HK-2 (cell line): ENCODE results near the gene HIGD2A.
"Not testable (repeated sequence)": the region's sequence is repeated elsewhere in the genome, so short reads cannot be mapped to it uniquely, and the experiment has no call there.

Source experiments
- DNase-seq: peaks from one replicate; pipeline ENCODE4 v3.0.0-alpha.2; 2018; ENCODE audit not compliant: unreplicated experiment

HIGD2A gene

DNA sequence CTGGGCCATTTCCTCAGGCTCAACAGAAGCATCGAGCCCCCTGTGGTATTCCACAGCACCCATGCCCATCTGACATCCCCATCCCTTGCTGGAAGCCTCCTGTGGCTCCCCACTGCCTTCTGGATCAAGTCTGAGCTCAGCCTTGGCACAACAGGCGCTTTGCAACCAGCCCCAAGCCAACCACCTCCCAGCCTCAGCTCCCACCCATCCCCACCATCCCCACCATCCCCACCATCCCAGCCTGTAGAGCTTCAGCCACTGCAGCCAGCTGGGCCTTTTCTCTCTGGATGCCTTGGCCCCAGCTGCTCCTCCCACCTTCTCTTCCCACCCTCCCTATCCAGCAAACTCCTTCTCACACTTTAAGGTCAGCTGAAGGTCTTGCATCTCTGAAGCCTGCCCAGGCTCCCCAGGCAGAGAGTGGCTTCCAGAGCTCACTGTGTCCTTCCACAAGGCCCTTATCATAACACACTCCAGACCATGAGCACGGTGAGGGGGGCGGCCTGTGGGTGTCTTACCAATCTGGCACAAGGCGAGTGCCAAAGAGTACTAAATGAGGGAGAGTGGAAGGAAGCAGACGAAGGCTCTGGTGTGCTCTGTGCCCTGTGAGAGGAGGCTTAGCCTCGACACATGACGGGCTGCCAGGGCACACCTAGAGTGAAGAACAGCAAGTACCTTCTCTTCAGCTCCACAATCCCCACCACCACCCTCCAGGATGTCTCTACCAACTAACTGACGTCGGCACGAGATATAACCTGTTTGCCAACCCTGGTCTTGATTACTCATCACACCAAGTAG lies 6.5 kb downstream of the HIGD2A start:
- DNase-seq, result no peak

DNA sequence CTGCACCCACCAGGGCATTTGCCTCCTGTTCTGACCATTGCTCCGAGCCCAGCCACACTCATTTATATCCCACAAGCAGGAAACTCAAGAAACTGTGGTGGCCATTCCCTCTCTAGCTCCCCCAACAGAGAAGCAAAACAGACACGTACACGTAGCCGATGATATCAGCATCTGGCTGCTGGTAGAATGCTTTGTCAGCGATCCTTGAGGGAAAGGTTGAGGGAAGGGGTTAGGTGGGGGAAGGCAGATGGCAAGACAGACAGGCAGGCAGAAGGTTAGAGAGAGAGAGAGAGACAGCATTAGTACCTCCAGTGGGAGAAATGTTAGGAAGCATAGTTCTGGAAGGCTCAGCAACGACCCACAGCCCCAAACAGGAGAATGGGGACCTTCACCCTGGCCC lies 7.8 kb downstream of the HIGD2A start:
- no peak for DNase-seq

DNA sequence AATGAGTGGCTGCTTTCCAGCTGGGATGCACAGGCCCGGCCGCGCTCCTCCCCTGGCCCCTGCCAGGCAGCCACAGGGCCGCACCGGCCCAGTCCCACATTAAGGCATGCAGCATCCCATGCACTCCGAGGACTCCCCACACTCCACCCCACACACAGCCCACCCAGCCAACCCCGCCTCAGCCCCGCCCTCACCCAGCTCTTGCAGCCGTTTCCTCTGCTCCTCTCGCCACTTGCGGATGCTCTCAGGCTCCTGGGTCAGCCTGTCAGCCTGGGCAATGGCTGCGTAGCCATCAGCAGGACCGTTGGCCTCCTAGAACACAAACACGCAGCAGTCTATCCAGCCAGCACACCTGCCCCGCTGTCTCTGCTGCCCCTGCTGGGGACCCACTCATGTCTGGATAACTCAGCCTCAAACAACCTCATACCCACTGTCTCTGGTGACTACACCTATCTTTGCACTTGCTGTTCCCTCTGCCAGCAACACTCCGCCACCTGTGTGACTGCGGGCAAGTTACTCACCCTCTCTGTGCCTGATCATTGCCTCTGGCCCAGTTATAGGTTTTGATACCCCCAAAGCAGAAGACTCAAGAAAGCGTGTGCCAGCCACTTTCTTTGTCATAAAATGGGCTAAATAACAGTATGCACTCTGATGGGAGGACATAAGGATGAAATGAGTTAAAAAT lies 9.3 kb downstream of the HIGD2A start:
- no peak for DNase-seq

DNA sequence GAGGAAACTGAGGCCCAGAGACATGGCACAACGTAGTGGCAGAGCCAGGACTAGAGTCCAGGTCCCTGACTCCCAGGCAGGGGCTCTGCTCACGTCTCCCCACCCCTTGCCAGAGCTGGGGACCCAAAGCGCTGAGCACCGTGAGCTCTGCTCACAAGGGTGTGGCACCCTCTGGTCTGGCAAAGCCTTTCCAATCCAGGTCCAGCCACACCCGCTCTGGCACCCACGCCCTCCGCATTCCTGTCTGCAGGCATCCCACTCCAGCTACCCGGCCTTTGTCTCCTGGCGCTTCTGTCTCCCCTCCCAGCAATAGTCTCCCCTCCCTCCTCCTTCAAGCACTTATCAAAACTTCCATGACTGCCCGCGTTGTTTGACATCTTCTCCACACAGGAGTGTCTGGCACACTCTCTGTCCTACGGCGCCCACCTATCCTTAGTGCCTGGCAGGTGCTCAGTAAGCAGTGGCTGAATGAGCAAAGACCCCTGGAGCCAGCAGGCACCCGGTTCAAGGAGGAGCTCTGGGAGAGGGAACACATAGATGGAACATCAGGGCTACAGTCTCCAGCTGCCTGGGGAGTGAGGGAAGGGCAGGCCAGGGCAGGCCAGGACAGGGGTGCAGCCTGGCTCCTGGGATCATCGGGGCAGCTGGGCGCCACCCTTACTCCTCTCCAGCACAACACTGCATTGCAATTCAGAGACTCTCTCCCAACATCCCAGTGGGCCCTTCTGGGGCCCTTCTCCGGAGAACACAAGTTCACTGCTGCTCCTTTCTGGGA lies 12.0 kb downstream of the HIGD2A start:
- no peak for DNase-seq

DNA sequence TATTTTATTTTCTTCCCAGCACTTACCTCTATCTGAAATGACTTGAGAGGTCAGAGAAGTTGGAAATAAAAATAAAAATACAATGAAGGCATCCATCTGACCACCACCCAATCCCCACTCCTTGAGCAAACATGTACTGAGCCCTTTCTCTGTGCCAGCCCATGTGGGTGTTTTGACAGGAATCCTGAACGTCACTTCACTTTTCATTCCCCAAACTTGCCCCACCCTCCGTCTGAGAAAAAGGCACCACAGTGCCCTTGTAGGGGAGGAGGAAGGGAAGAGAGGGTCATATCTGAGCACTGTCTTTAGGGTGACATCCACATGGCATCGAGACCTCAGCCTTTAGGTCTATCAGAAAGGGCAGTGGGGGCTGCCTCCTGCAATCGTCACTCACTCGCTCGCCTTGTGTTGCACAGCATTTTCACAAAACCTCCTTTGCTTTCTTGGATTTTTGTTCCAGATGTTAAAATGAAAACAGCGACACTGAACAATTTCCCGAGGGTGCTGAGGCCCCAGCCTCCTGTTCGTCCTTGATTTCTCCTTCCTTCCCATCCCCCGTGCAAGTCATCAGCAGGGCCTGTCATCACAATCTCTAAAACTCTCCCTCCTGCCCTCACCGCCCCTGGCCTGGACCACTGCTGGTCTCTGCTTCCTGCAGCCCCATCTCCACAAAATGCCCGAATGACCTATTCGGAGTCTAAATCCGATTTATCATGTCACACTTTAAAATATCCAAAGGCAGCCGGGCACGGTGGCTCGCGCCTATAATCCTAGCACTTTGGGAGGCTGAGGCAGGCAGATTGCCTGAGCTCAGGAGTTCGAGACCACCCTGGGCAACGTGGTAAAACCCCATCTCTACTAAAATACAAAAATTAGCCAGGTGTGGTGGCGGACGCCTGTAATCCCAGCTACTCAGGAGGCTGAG lies 13.0 kb downstream of the HIGD2A start:
- no peak for DNase-seq

DNA sequence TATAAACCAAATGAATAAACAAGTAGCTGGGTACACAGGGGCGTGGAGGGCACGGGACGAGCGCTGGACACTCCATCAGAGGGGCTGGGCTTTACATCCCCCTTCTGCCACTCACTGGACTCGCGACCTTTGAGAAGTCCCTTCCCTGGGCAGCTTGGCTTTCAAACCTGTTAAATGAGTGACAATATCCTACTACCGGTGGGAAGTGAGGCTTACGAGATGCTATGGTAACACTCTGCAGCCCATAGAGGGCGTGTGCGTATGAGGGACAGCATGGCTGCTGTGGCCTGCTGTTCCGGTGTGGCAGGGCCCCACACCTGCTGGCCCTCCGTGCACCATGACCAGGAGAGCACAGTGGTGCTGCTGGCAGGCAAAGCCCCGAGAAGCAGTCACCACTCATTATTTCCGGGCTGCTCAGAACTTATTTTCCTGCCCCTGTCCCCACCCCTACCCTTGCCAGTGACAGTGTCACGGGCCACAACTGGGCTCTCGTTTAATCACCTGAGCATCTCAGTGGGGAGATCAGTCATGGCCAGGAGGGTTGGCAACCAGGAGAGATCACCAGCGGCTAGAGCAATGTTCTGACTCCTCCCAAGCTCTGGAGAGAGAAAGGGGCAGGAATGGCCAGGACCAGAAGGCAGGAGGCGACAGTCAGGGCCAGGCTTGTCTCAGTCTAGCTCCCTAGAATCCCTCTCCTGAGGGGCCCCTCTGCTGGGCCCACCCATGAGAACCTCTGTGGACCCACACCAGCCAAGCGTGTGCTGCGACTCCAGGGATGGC lies 17.3 kb downstream of the HIGD2A start:
- DNase-seq, result no peak

DNA sequence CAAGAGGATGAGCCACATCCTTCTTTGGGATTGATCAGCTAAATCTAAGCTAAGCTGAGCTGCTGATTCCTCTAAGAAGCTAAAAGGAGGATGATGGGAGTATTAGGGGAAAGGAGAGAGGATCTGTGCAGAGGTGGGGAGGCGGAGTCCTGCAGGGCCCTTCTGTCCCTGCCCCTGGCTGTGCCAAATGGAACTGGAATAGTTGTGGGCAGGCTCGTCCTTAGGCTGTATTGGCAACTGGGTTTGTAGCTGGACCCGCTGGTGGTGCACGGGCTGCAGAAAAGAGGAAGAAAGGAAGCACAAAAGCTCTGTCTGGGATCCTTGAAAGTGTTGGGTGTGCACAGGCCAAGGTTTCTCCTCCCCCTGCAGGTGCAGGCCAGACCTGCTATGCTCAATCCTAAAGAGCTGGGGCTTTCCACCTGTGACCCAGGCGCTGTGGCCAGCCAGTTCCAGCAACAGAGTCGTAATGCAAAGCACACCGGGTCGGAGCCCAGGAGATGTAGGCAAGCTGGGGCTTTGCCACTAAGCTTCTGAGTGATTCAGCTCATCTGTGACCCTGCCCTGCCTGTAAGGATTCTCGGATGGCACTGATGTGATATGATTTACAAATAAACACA lies 18.0 kb downstream of the HIGD2A start:
- no peak for DNase-seq

DNA sequence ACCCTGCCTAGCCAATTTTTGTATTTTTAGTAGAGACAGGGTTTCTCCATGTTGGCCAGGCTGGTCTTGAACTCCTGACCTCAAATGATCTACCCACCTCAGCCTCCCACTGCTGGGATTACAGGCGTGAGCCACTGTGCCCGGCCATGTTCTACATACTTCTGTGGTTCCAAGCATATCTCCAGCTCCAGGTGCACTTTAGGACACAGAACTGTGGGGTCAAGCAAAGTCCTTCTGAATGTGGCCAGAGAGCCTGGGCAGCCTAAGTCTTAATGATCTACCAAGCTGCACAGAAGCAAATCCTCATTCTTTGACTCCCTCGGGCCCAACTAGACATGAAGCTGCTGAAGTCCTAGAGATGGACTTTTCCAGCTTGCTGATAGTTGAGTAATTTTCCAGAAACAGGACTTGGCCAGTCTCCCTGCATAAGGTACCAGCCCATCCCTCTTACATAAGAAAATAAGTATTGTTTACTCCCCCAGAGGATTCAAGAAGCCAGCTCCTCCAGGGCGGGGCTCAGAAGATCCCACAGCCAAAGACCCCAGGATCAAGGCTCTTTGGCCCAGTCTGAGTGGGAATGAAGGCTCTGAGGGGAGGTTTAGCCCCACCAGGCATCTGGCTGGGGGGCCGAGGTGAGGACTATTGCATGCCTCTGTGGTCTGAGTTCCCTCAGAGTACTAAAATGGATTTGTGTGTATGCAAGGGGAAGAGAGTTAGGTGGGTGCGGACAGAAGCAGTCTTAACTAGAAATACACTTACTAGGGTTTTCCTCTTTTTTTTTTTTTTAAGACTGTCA lies 19.1 kb downstream of the HIGD2A start:
- no peak for DNase-seq

DNA sequence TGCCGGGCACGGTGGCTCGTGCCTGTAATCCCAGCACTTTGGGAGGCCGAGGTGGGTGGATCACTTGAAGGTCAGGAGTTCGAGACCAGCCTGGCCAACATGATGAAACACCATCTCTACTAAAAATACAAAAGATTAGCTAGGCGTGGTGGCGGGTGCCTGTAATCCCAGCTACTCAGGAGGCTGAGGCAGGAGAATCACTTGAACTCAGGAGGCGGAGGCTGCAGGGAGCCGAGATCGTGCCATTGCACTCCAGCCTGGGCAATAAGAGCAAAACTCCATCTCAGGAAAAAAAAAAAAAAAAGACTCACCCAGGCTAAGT lies 19.7 kb downstream of the HIGD2A start:
- DNase-seq, result not testable (repeated sequence)

DNA sequence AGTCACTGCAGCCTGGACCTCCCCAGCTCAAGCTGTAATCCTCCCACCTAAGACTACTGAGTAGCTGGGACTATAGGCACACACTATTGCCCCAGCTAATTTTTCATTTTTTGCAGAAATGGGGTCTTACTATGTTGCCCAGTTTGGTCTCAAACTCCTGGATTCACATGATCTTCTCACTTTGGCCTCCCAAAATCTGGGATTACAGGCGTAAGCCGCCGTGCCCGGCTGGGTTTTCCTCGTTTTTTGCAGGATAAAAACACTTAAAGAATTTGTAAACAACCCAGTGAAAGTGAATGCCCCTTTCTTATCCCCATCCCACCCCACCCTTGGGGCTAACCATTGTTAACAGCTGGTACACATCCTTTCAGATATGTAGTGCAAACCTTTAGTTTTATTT lies 20.0 kb downstream of the HIGD2A start:
- DNase-seq, result no peak

DNA sequence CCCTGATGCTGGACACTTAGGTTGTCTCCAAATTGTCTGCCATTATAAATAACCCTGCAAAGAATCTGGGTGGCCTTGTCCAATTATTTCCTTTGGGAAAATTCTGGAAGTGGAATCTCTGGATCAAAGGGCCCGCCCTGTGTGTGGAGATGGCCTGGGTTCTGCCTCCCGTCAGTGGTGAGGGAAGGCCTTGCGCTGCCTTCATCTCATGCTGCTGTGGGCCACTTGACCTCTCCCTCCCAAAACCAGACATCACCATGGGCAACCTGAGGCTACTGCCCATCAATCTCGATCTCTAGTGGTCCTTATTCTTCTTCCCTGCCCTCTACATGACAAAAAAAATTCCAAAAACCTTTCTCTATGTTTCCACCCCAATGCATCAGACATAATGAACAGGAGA lies 21.2 kb downstream of the HIGD2A start:
- DNase-seq, result no peak

DNA sequence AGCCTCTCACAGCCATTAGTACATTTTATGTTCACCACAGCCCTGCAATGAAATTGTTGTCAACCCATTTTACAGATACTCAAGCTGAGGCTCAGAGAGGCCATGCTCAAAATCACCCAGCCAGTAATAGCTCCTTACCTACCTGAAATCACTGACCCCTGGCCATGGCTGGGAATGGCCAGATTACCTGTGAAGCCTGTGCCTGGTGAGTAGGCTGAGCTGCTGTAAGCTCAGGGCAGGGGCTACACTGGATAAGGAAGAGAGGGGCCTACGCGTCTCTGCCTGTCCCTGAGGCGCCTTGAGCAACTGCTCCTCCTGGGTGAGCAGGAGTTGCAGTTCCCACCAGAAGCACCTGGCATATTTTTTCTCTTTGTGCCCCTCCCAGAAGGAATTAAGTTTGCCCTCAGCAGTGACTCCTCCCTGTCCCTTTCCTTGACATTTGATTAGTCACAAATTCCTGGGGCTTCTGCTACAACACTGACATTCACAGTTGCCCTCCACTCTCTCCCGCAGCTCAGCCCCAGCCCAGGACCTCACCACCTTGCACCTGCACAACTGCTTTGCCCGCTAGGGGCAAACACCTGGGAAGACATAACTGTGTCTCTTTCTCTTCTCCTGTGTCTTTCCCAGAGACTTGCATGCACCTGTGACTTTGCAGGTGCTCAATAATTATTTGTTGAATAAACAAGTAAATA lies 22.1 kb downstream of the HIGD2A start:
- no peak for DNase-seq

DNA sequence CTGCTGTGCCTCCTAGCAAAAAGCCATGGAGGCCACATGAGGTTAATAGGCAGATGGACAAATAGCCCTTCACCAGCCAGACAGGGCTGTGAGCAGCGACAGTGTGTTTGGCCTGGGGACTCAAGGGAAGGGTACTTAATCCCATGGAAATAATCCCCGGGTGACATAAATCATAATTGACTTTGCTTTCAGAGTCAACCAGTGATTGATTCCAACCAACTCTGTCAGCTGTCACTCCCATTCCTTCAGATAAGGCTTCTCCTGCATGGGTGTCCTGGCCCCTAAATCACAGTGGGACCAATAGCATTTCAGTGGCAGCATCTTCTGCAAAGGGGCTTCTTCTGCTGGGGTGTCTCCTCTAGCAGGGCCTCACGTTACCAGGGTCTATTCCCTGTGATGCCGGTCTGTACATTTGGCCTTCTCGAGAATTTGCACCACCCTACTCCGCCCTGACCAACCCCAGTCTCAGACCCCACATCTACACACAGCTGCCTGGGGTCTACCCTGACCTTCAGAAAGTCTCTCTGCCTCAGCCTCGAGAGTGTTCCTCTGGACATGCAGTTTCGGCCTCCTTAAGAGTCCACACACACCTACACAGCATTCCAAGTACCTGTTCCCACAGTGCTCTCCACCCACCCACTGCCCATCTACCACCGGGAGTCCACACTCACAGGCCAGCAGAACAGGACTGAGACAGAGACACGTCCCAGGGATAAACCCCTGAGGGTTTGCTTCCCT lies 24.1 kb downstream of the HIGD2A start:
- no peak for DNase-seq

DNA sequence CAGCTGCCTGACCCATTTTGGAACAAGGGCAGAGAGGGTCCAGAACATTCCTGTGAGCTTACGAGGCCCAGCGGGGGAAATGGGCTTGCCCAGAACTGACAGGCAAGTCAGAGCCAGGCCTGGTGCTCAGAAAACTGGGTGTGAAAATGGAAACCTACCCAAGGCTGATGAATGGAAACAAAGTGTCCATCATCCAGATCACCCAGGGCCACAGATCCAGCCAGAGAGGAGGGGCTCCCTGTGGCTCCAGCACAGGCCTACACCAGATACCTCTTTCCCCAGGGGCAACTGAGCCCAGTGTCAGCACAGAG lies 24.7 kb downstream of the HIGD2A start:
- no peak for DNase-seq

DNA sequence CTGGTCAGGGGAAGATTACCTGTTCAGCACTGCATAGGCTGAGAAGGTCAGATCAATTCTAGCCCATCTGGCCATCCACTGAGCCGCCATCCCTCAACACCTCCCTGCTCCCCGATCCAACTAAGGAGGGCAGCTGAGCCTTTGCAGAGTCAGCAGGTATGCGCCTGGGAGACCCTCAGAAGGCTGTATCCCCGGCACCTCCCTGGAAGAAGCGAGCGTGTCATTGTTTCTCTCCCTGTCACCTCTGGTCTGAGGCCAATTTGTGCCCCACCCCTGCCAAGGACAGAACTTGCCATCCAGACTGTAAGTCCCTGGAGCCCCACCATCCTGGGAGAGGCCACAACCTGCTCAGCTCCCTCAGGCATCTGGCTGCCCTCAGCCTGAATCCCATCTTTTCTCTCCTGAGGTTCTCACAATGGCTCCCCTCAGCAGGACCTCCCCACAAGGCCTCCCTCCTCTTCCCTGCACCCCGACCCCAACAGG lies 25.2 kb downstream of the HIGD2A start:
- no peak for DNase-seq

DNA sequence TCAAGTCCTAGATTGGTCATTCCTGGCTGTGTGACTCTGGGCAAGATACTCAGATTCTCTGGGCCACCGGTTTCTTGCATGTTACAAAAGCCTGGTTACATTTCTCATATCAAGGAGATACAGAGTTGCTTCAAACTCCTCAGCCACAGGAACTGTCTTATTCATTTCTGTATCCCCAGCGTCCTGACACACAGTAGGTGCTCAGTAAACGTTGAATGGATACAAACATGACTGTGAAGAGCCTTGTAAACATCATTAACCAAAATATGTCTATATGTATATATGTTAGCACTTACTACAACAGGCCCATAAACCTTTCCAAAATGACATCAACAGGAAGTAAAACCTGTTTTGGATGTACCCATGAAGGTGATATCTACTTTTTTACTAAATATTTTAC lies 26.2 kb downstream of the HIGD2A start:
- DNase-seq, result no peak

DNA sequence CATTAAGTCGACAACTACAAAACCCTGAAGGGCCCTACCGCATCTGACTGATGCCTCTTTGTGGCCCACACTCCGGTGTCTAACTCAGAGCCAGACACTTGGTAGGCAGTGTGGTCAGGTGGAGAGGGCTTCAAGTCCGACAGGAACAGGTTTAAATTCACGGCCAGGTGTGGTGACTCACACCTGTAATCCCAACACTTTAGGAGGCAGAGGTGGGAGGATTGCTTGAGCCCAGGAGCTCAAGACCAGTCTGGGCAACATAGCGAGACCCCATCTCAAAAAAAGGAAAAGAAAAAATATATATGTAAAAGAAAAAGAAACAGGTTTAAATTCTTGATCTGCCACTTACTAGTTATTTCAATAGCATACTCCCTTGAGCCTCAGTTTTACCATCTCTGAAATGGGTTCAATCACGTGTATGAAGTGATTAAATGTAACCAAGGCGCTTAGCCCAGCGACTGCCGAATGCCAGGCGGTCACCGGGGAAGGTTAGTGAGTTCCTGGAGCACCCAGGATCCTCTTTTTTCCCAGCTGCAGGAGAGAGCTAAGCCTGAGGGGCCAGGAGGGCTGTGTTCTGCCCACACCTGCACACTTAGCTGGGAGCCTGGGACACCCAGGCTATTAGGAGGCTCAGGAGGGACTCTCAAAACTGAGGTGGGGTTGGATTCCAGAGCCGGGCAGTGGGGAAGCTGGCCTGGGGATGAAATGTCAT lies 26.8 kb downstream of the HIGD2A start:
- DNase-seq, result no peak
